B cell (primary cell): ENCODE data around the gene GUCY2D. TPM values are rescaled to one million over a fixed set of nuclear protein-coding genes. Genes with fewer than 3 reads are reported as not detected.

Source experiments
- ATAC-seq: fragments of 200-7000 bp; cut with Tn5 transposase; one replicate; pipeline ENCODE4 v1.10.0; 2021; ENCODE audit warnings: low read depth, mild to moderate bottlenecking, moderate number of reproducible peaks, moderate library complexity
- CTCF ChIA-PET: fragments of 350-600 bp; sonication (Branson Sonifier 250); formaldehyde crosslinking; loops from one replicate; lab custom pipeline; 2021; ENCODE audit warnings: antibody characterized with exemption, inconsistent platforms; lab: Charles Lee
- POLR2A ChIA-PET: fragments of 350-600 bp; sonication (Branson Sonifier 250); formaldehyde crosslinking; loops from one replicate; lab custom pipeline; 2021; ENCODE audit warnings: antibody characterized with exemption; lab: Charles Lee
- DNase-seq: peaks from one replicate; pipeline ENCODE4 v3.0.0; 2013
- H2AFZ ChIP-seq: 2 replicates; pipeline ENCODE4 v1.6.1; 2012; ENCODE audit warnings: mild to moderate bottlenecking, low read depth, low read length; ENCODE audit not compliant: insufficient read depth, poor library complexity, severe bottlenecking
- H3K27ac ChIP-seq, 2 donors: 1 replicate in 1 of 2; 2 replicates in 1 of 2; pipeline ENCODE4 v1.5.1; 2012 to 2013; ENCODE audit warnings: low read length in 2 of 2, mild to moderate bottlenecking in 2 of 2, moderate library complexity in 1 of 2
- H3K27me3 ChIP-seq, 4 experiments: fragments of 200-600 bp in 1 of 4; sonication (generic) in 1 of 4; replicated peaks in 1 of 4; 1 replicate in 2 of 4; 2 replicates in 2 of 4; pipeline versions ENCODE4 v1.6.1 to v1.7.0; 2013 to 2016; ENCODE audit warnings: low read length in 3 of 4, mild to moderate bottlenecking in 2 of 4, mixed read lengths in 1 of 4, moderate library complexity in 1 of 4; ENCODE audit not compliant: insufficient read depth in 4 of 4, control insufficient read depth in 3 of 4; ENCODE audit errors: control extremely low read depth in 1 of 4
- H3K36me3 ChIP-seq, 2 experiments: replicated peaks in 1 of 2; 1 replicate in 1 of 2; 2 replicates in 1 of 2; pipeline versions ENCODE4 v1.6.1 to v1.7.1; 2013; ENCODE audit warnings: low read length in 1 of 2; ENCODE audit not compliant: insufficient read depth in 2 of 2, control insufficient read depth in 1 of 2; ENCODE audit errors: control extremely low read depth in 1 of 2, extremely low read depth in 1 of 2
- H3K4me1 ChIP-seq, 2 donors: fragments of 200-600 bp in 1 of 2; sonication (generic) in 1 of 2; 1 replicate in 1 of 2; 2 replicates in 1 of 2; pipeline versions ENCODE4 v1.5.1 to v1.6.1; 2013 to 2017; ENCODE audit warnings: low read length in 2 of 2; ENCODE audit not compliant: control insufficient read depth in 2 of 2, insufficient read depth in 2 of 2
- H3K4me2 ChIP-seq: replicated peaks from 2 replicates; pipeline ENCODE3; 2012; ENCODE audit warnings: mild to moderate bottlenecking, low read depth, low read length; ENCODE audit not compliant: poor library complexity, severe bottlenecking
- H3K4me3 ChIP-seq, 5 experiments: fragments of 200-600 bp in 1 of 5; sonication (generic) in 1 of 5; 1 replicate in 3 of 5; 2 replicates in 2 of 5; pipeline versions ENCODE4 v1.5.1 to v1.7.0; 2011 to 2016; ENCODE audit warnings: low read length in 4 of 5, mild to moderate bottlenecking in 4 of 5, low read depth in 2 of 5, control low read depth in 1 of 5, moderate library complexity in 1 of 5; ENCODE audit not compliant: insufficient read depth in 1 of 5; ENCODE audit errors: control extremely low read depth in 1 of 5, extremely low read depth in 1 of 5
- H3K79me2 ChIP-seq: fragments of 200-600 bp; sonication (generic); one replicate; pipeline ENCODE4 v1.6.0; 2016; ENCODE audit warnings: low read length; ENCODE audit not compliant: control insufficient read depth, insufficient read depth
- H3K9ac ChIP-seq: fragments of 200-600 bp; sonication (generic); 2 replicates; pipeline ENCODE4 v1.6.1; 2017; ENCODE audit warnings: mild to moderate bottlenecking, low read length, moderate library complexity
- H3K9me3 ChIP-seq, 3 donors: one replicate each; pipeline versions ENCODE4 v1.6.1 to v1.7.1; 2013; ENCODE audit warnings: low read length in 2 of 3; ENCODE audit not compliant: control insufficient read depth in 2 of 3, insufficient read depth in 1 of 3; ENCODE audit errors: control extremely low read depth in 1 of 3
- H4K20me1 ChIP-seq: 2 replicates; pipeline ENCODE4 v1.6.0; 2012; ENCODE audit warnings: mild to moderate bottlenecking, low read length; ENCODE audit not compliant: insufficient read depth, control insufficient read depth, poor library complexity, severe bottlenecking
- H3K27ac Mint-ChIP-seq: one replicate; pipeline ENCODE4 v1.8.0; 2021; ENCODE audit warnings: mixed read lengths
- H3K27me3 Mint-ChIP-seq: one replicate; pipeline ENCODE4 v1.8.0; 2021; ENCODE audit warnings: mixed read lengths
- H3K4me1 Mint-ChIP-seq: one replicate; pipeline ENCODE4 v1.8.0; 2021; ENCODE audit warnings: mixed read lengths
- H3K4me3 Mint-ChIP-seq: one replicate; pipeline ENCODE4 v1.8.0; 2021; ENCODE audit warnings: mixed read lengths
- H3K9me3 Mint-ChIP-seq: one replicate; pipeline ENCODE4 v1.8.0; 2022; ENCODE audit warnings: mixed read lengths; ENCODE audit not compliant: insufficient read depth
- EZH2 ChIP-seq: IDR thresholded peaks from 2 replicates; pipeline ENCODE4 v1.6.1; 2012; ENCODE audit warnings: borderline replicate concordance, low read depth, mild to moderate bottlenecking, moderate library complexity, low read length; ENCODE audit not compliant: insufficient read depth, poor library complexity, severe bottlenecking
- WGBS: methylation state at CpG from one replicate; pipeline ENCODE4 v1.1.5; 2013; ENCODE audit warnings: missing lambda C conversion rate; ENCODE audit not compliant: insufficient coverage; 5-methylcytosine and 5-hydroxymethylcytosine counted together
- intact Hi-C: fragments of 100-400 bp; cut with micrococcal nuclease; formaldehyde crosslinking; loops from one replicate; pipeline ENCODE4 v1.10.0; 2022
- polyA plus RNA-seq: library from polyadenylated mRNA; depleted of rRNA; stranded (reverse); fragments of >200 nt; gene quantifications from 2 replicates; pipeline ENCODE4 v1.2.3, GENCODE V29; 2012
- total RNA-seq, 2 donors: library from RNA; stranded (reverse); fragments of 120-200 nt in 1 of 2; gene quantifications; 1 replicate in 1 of 2; 2 replicates in 1 of 2; pipeline versions ENCODE4 v1.2.3 to v1.2.4, GENCODE V29; 2013 to 2022
- TF ChIP-seq, protein P1 (sequence below): fragments of 200-600 bp; IDR thresholded peaks from one replicate; pipeline ENCODE4 v1.8.0; 2022; ENCODE audit warnings: antibody characterized with exemption, mild to moderate bottlenecking

GUCY2D gene
- total and polyA plus RNA-seq, 2 donors (not counting 1 experiment from before 2014, with no cell fraction given), result not detected

- Mint-ChIP-seq H3K27me3 (peaks cover 45% of the 10 kb centered on the region), H3K9me3 (no peaks in the 10 kb centered on the region), H3K27ac (no peak overlapping the region), H3K4me3 (no peak overlapping the region), H3K4me1 (peaks cover 9% of the 10 kb centered on the region)
- Histone ChIP-seq H2AFZ (no peak overlapping the region), H3K27ac (no peak overlapping the region), H3K4me3 (no peak overlapping the region), H3K36me3 (no peaks in the 10 kb centered on the region), H3K9me3 (peaks cover 0 to 10% (median 0%) of the 10 kb centered on the region in 3 donors), H3K9ac (no peak overlapping the region), H3K79me2 (no peaks in the 10 kb centered on the region), H4K20me1 (no peaks in the 10 kb centered on the region), H3K27me3 (peaks cover 0 to 23% (median 9%) of the 10 kb centered on the region in 4 experiments), H3K4me1 (peaks cover 12% of the 10 kb centered on the region in 2 donors), H3K4me2 (no peak overlapping the region)
- intact Hi-C loops, result no loop called here
- ChIA-PET CTCF (interaction anchor here (0.9 to 3.0 kb wide), 4 partner anchors 14 to 54 kb away, joined by 3 to 24 read pairs (median 10); no protein-coding TSS in a partner anchor), POLR2A (no interaction called here)
- TF ChIP-seq, protein P1, sequence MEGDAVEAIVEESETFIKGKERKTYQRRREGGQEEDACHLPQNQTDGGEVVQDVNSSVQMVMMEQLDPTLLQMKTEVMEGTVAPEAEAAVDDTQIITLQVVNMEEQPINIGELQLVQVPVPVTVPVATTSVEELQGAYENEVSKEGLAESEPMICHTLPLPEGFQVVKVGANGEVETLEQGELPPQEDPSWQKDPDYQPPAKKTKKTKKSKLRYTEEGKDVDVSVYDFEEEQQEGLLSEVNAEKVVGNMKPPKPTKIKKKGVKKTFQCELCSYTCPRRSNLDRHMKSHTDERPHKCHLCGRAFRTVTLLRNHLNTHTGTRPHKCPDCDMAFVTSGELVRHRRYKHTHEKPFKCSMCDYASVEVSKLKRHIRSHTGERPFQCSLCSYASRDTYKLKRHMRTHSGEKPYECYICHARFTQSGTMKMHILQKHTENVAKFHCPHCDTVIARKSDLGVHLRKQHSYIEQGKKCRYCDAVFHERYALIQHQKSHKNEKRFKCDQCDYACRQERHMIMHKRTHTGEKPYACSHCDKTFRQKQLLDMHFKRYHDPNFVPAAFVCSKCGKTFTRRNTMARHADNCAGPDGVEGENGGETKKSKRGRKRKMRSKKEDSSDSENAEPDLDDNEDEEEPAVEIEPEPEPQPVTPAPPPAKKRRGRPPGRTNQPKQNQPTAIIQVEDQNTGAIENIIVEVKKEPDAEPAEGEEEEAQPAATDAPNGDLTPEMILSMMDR, result no peak
- TF ChIP-seq EZH2, result no peak
- WGBS, result 96% methylated on average over 44 of the region's 44 CpGs
- no peak for DNase-seq
- ATAC-seq, result no peak
Measured at GRCh38 chr17:8003594-8004181, 1.3 kb downstream of the GUCY2D start.

DNA sequence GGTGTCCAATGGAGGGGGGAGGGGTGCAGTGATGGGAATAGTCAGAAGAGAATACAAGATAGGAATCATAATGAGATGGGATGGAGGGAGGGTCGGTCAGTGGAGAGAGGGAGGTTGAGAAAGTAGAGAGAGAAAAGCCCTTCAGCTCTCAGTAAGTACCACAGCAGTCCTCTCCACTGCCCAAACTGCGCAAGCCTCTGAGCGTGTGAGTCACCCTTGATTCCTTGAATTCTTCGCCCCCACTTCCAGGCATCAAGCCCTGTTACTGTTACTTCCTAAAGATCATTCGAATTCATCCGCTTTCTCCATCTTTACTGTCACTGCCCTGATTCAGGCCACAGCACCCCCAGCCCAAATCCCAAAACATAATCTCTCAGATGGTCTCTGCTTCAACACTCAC lies 2.5 kb downstream of the GUCY2D start:
- no peaks in the 10 kb centered on the region for H4K20me1 ChIP-seq
- H3K9me3 ChIP-seq, result peaks cover 0 to 10% (median 0%) of the 10 kb centered on the region in 3 donors
- no peak overlapping the region for H3K4me3 ChIP-seq
- no peak overlapping the region for H2AFZ ChIP-seq
- no peak overlapping the region for H3K9ac ChIP-seq
- no peaks in the 10 kb centered on the region for H3K36me3 ChIP-seq
- Mint-ChIP-seq H3K4me1 (peaks cover 9% of the 10 kb centered on the region), H3K27ac (no peak overlapping the region), H3K9me3 (no peaks in the 10 kb centered on the region), H3K27me3 (peaks cover 46% of the 10 kb centered on the region), H3K4me3 (no peak overlapping the region)
- peaks cover 0 to 24% (median 8%) of the 10 kb centered on the region in 4 experiments for H3K27me3 ChIP-seq
- intact Hi-C loops, result no loop called here
- no peaks in the 10 kb centered on the region for H3K79me2 ChIP-seq
- no peak overlapping the region for H3K27ac ChIP-seq
- TF ChIP-seq, protein P1, result no peak
- TF ChIP-seq EZH2, result no peak
- ATAC-seq (no peak), DNase-seq (no peak)
- peaks cover 12% of the 10 kb centered on the region in 2 donors for H3K4me1 ChIP-seq
- CTCF ChIA-PET, result interaction anchor here (0.7 to 1.1 kb wide), 5 partner anchors 15 to 142 kb away, joined by 3 to 5 read pairs (median 4); no protein-coding TSS in a partner anchor
- no peak overlapping the region for H3K4me2 ChIP-seq
- WGBS, result 95% methylated on average over 5 of the region's 6 CpGs
- POLR2A ChIA-PET, result no interaction called here
